ENCODE data around the gene POC1B. TPM values are rescaled to one million over a fixed set of nuclear protein-coding genes. Genes with fewer than 3 reads are reported as not detected.

POC1B gene
- polyA plus RNA-seq, 5 donors, result 15.9 to 29.6 (median 26.5) TPM

DNA sequence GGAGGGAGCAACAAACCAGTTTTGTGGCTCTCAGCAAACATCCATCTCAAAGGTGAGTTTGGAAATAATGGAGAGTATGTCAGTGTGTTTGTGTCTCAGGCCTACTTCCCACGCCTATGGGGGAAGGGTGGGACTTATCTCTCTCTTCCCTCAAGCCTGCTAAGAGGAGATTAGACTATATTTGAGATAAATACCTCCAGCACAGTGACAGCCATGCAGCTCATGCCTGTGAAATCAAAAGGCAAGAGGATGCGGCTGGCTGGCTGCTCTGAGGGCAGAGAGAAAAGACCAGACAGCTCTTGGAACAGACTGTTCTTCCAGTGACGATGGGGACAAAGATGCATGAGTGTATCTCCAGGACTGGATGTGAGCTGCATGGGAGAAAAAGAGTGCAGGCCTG, 14.7 kb upstream of the POC1B start:
- no peak for DNase-seq

- no peak for DNase-seq
These were observed 13.8 kb upstream of the POC1B start for GRCh38 chr12:89539426-89540223.

GRCh38 chr12:89538897-89539296, 13.1 kb upstream of the POC1B start:
- no peak for DNase-seq

DNA sequence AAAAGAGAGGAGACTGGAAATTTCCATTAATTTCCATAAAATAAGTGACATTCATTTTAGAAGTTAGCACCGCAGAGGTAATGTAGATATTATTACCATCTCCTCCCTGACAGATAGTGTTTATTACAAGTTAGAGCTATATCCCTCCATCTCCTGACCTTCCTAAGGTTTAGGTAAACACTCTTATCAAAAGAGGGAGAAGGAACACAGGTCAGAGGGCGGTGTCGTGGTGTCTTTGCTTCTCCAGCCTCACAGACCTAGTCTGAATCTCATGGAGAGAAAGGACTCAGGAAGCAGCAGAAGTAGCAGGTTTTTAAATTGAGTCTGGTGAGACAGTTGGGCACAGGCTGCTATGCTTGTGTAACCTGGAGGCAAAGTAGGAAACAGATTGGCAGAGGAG, 11.5 kb upstream of the POC1B start:
- DNase-seq, result no peak

GRCh38 chr12:89529738-89530137, 3.9 kb upstream of the POC1B start:
- peak; percentile 46 to 54 for DNase-seq

DNA sequence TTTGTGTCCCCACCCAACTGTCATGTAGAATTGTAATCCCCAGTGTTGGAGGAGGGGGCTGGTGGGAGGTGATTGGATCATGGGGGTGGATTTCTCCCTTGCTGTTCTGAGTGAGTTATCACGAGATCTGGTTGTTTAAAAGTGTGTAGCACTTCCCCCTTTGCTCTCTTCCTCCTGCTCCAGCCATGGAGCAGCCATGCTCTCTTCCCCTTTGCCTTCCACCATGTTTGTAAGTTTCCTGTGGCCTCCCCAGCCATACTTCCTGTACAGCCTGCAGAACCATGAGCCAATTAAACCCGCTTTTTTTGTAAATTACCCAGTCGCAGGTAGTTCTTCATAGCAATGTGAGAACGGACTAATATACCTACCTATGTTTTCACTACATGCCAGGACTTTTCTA, 2.6 kb upstream of the POC1B start:
- no peak for DNase-seq

DNA sequence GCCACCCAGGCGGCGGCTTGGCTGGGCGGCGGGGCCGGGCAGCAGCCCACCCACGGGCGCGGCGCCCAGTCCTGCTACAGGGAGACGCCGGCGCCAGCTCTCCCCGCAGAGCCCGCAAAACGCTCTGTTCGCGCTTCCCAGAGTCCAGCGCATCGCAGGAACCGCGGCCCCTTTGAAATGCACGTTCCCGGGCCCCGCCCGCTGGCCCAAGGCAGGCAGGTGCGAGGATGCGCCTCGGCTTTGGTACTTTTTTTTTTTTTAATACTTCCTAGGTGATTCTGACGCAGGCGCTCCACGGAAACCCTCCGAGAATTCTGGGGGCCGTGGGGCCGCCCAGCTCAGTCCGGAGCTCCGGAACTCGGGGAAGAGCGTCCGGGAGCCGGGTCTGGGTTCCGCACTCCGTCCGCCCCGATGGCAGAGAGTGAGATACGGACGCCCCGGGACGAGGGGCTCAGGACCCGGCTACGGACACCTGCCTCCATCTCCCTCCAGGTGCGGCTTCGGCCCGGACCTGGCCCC, 483 bp downstream of the POC1B start:
- peak in 1 of 2 donors; percentile 45 for DNase-seq

DNA sequence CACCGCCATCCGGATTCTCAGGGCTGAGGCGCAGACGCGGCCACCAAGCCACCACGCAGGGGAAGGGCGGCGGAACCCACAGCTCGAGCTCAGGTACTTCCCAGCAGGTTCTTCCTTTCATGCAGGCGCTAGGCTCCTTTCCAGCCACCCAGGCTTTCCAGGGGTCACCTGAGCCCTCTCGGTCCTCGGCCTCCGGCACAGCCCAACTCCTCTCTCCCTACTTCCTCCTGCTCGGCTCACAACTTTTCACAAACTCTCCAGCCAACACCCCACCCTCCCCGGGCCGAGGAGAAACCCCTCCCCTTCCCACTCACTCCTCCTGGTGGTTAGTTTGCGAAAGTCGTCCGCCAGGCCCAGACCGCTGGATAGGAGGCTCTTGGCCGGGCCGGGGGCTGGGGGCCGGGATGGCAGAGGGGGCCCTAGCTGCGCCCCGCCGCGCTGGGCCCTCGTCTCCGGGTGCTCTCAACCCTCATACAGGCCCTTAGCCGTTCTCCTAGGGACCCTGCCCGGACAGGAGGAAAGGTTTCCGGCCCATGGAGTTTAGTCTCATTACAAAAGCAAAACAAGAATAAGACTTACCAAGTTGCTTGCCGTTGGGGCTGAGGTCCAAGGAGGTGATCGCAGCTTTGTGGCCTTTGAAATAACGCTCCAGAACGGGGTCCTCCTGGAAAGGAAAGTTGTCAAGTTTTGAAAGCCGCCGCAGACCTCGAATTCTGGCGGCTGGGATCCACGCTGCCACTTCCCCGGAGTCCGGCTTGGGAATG, 1.1 kb downstream of the POC1B start, which contains the start of gene GALNT4:
GALNT4 (minus strand) TSS at position 256 of the 764 bp plus-strand sequence; CDS start at position 9, 247 bp downstream.
- peak; percentile 87 to 89 for DNase-seq

GRCh38 chr12:89523843-89524540, 1.9 kb downstream of the POC1B start:
- DNase-seq, result no peak

- DNase-seq, result no peak
These were observed 2.5 kb downstream of the POC1B start for GRCh38 chr12:89523393-89523792.

GRCh38 chr12:89521364-89522223, 4.3 kb downstream of the POC1B start:
- DNase-seq, result no peak

DNA sequence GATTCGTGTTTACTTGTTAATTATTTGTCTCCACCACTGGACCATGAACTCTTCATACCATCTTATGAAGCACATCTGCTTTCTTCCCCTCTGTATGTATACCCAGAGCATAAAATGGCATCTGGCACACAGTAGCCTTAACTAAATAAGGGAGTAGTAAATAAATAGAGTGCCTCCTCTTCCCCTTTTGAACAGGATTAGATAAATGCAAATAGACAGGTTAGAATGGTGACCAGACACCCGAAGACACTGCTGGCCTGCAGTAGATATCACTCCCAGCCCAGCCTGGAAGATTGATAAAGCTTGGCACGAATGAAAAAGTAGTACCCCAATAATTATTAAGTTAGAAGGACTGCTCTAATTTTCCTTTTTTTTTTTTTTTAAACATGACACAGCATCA, 8.1 kb downstream of the POC1B start:
- DNase-seq, result no peak

DNA sequence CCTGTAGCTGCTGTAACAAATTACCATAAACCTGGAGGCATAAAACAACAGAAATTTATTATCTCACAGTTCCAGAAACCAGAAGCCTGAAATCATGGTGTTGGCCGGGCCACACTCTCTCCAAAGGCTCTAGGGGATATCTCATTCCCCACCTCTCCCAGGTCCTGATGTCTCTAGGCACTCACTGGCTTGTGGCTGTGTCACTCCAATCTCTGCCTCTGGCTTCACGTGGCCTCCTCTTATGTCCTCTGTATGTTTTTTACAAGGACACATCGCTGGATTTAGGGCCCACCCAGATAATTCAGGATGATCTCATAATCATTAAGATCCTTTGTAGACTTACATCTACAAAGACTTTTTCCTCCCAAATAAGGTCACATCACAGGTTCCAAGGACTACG, 9.2 kb downstream of the POC1B start:
- no peak for DNase-seq

DNA sequence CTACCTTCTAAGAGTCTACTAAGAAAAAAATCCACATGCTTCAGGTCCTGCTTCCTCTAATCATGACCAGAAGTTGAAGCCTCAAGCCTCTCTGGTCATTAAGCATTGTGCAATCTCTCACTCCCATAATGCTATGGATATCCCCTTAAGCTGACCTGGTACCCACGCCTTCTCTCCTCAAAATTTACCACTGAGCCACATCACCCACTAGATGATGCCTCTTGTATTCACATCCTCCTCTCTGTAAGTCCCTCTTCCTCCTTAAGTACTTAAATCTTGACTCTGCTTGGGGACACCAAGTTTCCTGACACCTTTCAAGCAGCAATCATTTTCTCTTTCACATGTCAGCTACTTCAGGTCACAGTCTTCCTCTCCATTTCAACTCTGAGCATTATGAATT, 11.1 kb downstream of the POC1B start:
- no peak for DNase-seq

GRCh38 chr12:89513544-89513943, 12.3 kb downstream of the POC1B start:
- no peak for DNase-seq

- DNase-seq, result no peak
These were observed 18.6 kb downstream of the POC1B start for GRCh38 chr12:89507015-89507824.

DNA sequence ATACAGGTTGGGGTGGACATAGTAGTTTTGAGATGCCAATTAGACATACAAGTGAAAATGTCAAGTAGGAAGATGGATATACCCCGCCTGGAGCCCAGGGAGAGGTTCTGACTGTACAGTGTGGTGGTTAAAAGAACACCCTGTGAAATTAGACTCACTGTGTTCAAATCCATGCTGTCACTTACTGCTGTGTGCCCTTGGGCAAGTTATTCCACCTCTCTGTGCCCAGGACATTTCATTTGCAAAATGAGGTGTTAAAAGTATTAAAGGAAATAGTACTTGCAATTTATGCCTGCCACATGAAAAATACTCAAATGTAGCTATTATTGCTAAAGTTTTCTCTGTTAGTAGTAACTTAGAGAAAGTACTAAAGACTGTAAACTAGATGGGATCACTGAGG, 19.8 kb downstream of the POC1B start:
- DNase-seq, result no peak

GRCh38 chr12:89504560-89505346, 21.1 kb downstream of the POC1B start:
- DNase-seq, result no peak

DNA sequence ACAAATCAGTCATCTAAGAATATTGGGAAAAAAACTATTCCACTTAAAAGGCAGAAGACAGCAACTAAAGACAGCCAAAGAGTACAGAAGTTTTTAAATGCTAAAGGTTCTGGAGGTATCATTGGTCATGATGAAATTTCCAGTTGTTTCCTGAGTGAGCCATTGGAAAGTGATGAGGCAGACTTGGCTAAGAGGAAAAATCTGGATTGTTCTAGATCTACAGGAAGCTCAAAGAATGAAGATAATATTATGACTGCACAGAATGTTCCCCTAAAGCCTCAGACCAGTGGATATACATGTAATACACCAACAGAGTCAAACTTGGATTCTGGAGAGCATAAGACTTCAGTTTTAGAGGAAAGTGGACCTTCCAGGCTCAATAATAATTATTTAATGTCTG, 24.1 kb downstream of the POC1B start:
- DNase-seq, result no peak

DNA sequence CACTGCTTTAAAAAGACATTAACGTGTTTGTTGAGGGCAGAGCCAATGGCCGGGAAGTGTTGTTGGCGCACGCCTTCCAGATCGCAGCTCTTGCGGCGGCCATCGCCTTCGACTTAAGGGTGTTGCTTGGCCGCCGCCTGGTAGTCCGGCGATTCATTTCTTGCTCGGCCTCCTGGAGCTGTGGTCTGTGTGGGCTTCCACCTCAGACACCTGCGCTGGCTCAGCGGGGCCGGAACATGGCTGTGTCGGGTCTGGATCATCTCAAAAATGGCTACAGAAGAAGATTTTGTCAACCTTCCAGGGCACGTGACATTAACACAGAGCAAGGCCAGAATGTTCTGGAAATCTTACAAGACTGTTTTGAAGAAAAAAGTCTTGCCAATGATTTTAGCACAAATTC, 26.0 kb downstream of the POC1B start:
- DNase-seq, result no peak
